Measurements from ENCODE around the gene FGR. TPM values are rescaled to one million over a fixed set of nuclear protein-coding genes. Genes with fewer than 3 reads are reported as not detected.

The FGR gene
- total RNA-seq, 5 donors from 2014 or later (not counting 1 experiment from before 2014, with no cell fraction given) = 3.2 to 37.3 (median 5.7) TPM

DNA sequence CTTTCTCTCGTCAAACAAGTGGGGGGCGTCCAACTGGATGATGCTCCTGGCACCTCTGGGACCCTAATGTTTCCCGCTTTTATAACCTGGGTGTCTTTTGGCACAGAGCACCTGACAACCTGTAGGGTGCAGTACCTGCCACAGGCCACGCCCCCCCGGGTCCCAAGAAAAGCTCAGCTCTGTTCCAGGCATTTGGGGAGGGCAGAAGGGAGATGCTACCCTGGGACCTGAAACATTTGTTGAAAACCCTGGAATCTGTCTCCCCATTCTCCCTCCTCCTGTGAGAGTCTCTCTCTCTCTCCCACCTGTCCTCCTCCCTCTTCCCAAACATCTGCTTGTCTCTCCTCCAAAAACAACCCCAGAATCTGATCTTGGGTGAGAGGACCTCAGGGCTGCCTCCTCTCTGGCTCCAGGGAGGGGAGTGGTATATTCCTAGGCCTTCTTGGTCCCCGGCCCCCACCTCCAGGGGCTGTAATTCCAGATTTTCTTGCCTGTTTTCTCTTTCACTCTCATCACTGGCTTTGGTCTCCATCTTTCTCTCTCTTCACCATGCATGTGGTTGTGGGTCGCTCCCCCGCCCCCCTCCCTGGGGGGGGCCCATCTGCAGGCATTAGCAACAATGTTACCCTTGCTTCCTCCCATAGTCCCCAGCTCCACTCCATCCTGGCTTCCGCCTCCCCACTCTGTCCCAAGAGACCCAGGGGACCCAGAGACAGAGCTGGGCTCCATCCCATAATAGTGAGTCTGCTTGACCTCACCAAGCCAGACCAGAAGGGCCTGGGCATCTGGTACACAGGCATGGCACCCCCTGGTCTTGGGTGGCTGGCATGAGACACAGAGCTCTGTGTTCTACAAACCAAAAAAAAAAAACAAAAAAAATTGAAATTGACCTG is 35.1 kb downstream of the FGR start:
- no peaks in the 10 kb centered on the region for H3K27me3 Mint-ChIP-seq
- Histone ChIP-seq H3K9me3 (no peaks in the 10 kb centered on the region), H3K36me3 (ENCODE audit: control insufficient read depth in 2 of 2, extremely low read depth in 1 of 2, insufficient read depth in 1 of 2, low read length in 1 of 2) (no peaks in the 10 kb centered on the region), H3K4me1 (ENCODE audit: control insufficient read depth in 1 of 2, extremely low read depth in 1 of 2, insufficient read depth in 2 of 2, low read length in 2 of 2) (peaks cover 56 to 84% of the 10 kb centered on the region in 2 experiments), H3K27me3 (replicated peaks in 1 of 2; ENCODE audit: control insufficient read depth in 2 of 2, extremely low read depth in 1 of 2, insufficient read depth in 2 of 2, low read length in 1 of 2) (no peaks in the 10 kb centered on the region), H3K4me3 (ENCODE audit: control insufficient read depth in 1 of 2, extremely low read depth in 1 of 2, low read length in 1 of 2) (no peak overlapping the region), H3K27ac (ENCODE audit: low read length) (no peak overlapping the region)
- H3K36me3 Mint-ChIP-seq = no peaks in the 10 kb centered on the region
- ChIA-PET CTCF (interaction anchor here (0.6 to 1.9 kb wide), 4 partner anchors 43 to 445 kb away, joined by 3 to 14 read pairs (median 8); partner anchors contain the start of gene SLC9A1 (in 1 of the 2)), POLR2A (interaction anchor here (0.6 kb wide), 5 partner anchors 33 to 238 kb away, joined by 4 to 9 read pairs (median 5); no protein-coding TSS in a partner anchor)
- H3K27ac Mint-ChIP-seq = no peak overlapping the region
- no peak for ATAC-seq (replicated peaks in 1 of 4)
- peak in 1 of 35 experiments; percentile 29 for DNase-seq
- H3K4me1 Mint-ChIP-seq = peaks cover 31 to 49% (median 36%) of the 10 kb centered on the region in 3 donors
- no peaks in the 10 kb centered on the region for H3K9me3 Mint-ChIP-seq
- H3K4me3 Mint-ChIP-seq = peak overlapping the region in 1 of 3 donors; percentile 44
- WGBS (ENCODE audit: insufficient coverage) = 46% methylated on average over 3 of the region's 9 CpGs

DNA sequence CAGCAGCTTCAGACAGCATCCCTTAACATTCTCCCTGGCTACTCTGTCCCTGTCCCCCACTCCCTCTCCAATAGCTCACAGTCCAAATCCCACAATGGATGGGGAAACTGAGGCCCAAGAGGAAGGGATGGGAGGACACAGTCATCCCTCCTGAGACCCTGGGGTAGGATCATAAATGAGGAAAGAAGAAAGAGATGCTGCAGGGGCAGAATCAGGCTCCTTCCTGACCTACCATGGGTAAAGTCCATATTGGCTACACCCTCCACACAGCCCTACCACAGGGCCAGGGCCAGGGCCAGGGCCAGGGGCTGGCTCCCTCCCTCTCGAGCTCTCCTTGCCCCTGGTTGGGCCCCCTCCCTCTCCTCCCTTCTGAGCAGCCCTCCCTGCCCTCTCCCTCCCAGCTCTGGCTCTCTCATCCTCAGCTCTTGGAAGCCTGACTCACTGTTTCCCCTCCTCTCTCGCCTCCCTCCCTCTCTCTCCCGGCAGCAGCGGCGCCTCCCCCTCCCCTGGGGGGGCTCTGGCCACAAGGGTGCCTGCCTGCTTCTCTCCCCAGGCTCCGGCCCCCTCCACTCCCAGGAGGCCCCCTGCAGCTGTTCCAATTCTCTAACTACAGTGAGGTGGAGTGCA is 36.0 kb downstream of the FGR start:
- no peak for ATAC-seq (replicated peaks in 1 of 4)
- Mint-ChIP-seq H3K27ac (peak overlapping the region in 1 of 2 donors; percentile 71), H3K27me3 (no peaks in the 10 kb centered on the region), H3K4me3 (peak overlapping the region in 1 of 3 donors; percentile 44), H3K4me1 (peaks cover 31 to 49% (median 36%) of the 10 kb centered on the region in 3 donors), H3K9me3 (no peaks in the 10 kb centered on the region), H3K36me3 (no peaks in the 10 kb centered on the region)
- Histone ChIP-seq H3K27me3 (replicated peaks in 1 of 2; ENCODE audit: control insufficient read depth in 2 of 2, extremely low read depth in 1 of 2, insufficient read depth in 2 of 2, low read length in 1 of 2) (no peaks in the 10 kb centered on the region), H3K36me3 (ENCODE audit: control insufficient read depth in 2 of 2, extremely low read depth in 1 of 2, insufficient read depth in 1 of 2, low read length in 1 of 2) (peaks cover 0 to 3% of the 10 kb centered on the region in 2 donors), H3K9me3 (no peaks in the 10 kb centered on the region), H3K27ac (ENCODE audit: low read length) (no peak overlapping the region), H3K4me1 (ENCODE audit: control insufficient read depth in 1 of 2, extremely low read depth in 1 of 2, insufficient read depth in 2 of 2, low read length in 2 of 2) (peaks cover 56 to 85% of the 10 kb centered on the region in 2 experiments), H3K4me3 (ENCODE audit: control insufficient read depth in 1 of 2, extremely low read depth in 1 of 2, low read length in 1 of 2) (no peak overlapping the region)
- 8% methylated on average over 5 of the region's 6 CpGs for WGBS (ENCODE audit: insufficient coverage)
- peak in 1 of 35 experiments; percentile 37 for DNase-seq
- ChIA-PET POLR2A (interaction anchor here in 1 of 2 donors (0.6 kb wide), 1 partner anchor 73 kb away, joined by 4 read pairs; no protein-coding TSS in a partner anchor), CTCF (interaction anchor here in 1 of 2 donors (0.6 kb wide), 1 partner anchor 42 kb away, joined by 3 read pairs; no protein-coding TSS in a partner anchor)

DNA sequence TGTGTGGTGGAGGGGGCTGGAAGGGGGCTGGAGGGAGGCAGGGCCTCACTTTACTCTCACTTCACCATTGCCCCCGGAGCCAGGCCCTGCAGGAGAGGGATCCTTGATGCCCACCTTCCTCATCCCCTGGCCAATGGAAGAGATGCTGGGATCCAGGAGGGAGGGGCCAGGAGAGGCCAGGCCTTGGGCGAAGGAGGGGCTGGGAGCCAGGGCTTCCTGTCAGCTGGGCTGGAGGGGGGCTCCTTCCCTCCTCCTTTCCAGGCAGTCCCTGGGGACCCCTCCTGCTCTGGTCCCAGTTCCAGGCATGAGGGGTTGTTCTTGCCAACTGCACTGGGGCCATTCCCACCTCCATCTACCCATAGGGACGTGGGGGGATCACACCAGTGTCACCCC is 36.7 kb downstream of the FGR start:
- Histone ChIP-seq H3K36me3 (ENCODE audit: control insufficient read depth in 2 of 2, extremely low read depth in 1 of 2, insufficient read depth in 1 of 2, low read length in 1 of 2) (peaks cover 0 to 3% of the 10 kb centered on the region in 2 donors), H3K27ac (ENCODE audit: low read length) (no peak overlapping the region), H3K27me3 (replicated peaks in 1 of 2; ENCODE audit: control insufficient read depth in 2 of 2, extremely low read depth in 1 of 2, insufficient read depth in 2 of 2, low read length in 1 of 2) (no peaks in the 10 kb centered on the region), H3K4me3 (ENCODE audit: control insufficient read depth in 1 of 2, extremely low read depth in 1 of 2, low read length in 1 of 2) (no peak overlapping the region), H3K4me1 (ENCODE audit: control insufficient read depth in 1 of 2, extremely low read depth in 1 of 2, insufficient read depth in 2 of 2, low read length in 2 of 2) (peaks cover 56 to 85% of the 10 kb centered on the region in 2 experiments), H3K9me3 (no peaks in the 10 kb centered on the region)
- ChIA-PET CTCF (interaction anchor here in 1 of 2 donors (0.6 kb wide), 1 partner anchor 41 kb away, joined by 3 read pairs; no protein-coding TSS in a partner anchor), POLR2A (no interaction called here)
- Mint-ChIP-seq H3K27ac (peak overlapping the region in 1 of 2 donors; percentile 71), H3K9me3 (no peaks in the 10 kb centered on the region), H3K27me3 (no peaks in the 10 kb centered on the region), H3K36me3 (no peaks in the 10 kb centered on the region), H3K4me1 (peaks cover 31 to 47% (median 36%) of the 10 kb centered on the region in 3 donors), H3K4me3 (no peak overlapping the region)
- DNase-seq = no peak
- 82% methylated on average over 2 of the region's 3 CpGs for WGBS (ENCODE audit: insufficient coverage)
- no peak for ATAC-seq (replicated peaks in 1 of 4)

DNA sequence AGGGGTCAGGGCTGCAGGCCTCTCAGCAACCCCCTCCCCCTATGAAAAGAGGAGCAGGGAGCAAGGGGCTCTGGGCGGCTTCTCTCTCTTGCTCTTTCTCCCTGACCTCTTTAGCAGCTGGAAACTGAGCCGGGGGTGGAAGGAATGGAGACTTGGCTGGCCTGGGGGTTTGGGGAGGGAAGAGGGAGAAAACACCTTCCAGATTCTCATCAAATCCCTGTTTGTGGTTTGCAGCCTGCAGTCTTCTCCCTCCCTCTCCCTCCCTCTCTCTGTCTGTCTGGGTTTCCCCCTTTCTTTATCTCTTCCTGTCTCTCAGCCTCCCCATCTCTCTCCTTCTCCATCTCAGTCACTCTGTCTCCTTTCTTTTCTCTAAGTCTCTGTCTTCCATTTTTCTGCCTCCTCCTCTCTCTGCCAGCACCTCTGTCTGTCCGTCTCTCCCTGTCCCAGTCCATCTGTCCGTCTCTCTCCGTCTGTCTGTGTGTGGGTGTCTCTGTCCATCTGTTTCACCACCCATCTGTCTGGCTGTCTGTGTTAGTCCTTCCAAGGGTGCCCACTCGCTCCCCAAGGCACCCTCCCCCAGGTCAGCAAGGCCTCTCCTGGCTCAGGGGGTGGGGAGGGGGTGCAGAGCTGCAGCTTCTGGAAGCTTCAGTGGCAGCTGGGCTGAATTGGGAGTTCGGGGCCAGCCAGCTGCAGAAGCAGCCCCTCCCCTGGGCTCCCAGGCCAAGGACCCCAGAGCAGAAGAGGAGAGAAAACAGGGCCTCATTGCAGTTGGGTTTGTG is 37.3 kb downstream of the FGR start:
- Mint-ChIP-seq H3K9me3 (no peaks in the 10 kb centered on the region), H3K36me3 (no peaks in the 10 kb centered on the region), H3K4me3 (no peak overlapping the region), H3K4me1 (peaks cover 31 to 47% (median 36%) of the 10 kb centered on the region in 3 donors), H3K27me3 (no peaks in the 10 kb centered on the region), H3K27ac (no peak overlapping the region)
- Histone ChIP-seq H3K27ac (ENCODE audit: low read length) (no peak overlapping the region), H3K27me3 (replicated peaks in 1 of 2; ENCODE audit: control insufficient read depth in 2 of 2, extremely low read depth in 1 of 2, insufficient read depth in 2 of 2, low read length in 1 of 2) (peaks cover 0 to 2% of the 10 kb centered on the region in 2 experiments), H3K36me3 (ENCODE audit: control insufficient read depth in 2 of 2, extremely low read depth in 1 of 2, insufficient read depth in 1 of 2, low read length in 1 of 2) (peaks cover 0 to 3% of the 10 kb centered on the region in 2 donors), H3K9me3 (no peaks in the 10 kb centered on the region), H3K4me1 (ENCODE audit: control insufficient read depth in 1 of 2, extremely low read depth in 1 of 2, insufficient read depth in 2 of 2, low read length in 2 of 2) (peaks cover 56 to 85% of the 10 kb centered on the region in 2 experiments), H3K4me3 (ENCODE audit: control insufficient read depth in 1 of 2, extremely low read depth in 1 of 2, low read length in 1 of 2) (no peak overlapping the region)
- ChIA-PET CTCF (no interaction called here), POLR2A (no interaction called here)
- DNase-seq = no peak
- ATAC-seq (replicated peaks in 1 of 4) = no peak
- 100% methylated on average over 1 of the region's 7 CpGs for WGBS (ENCODE audit: insufficient coverage)

DNA sequence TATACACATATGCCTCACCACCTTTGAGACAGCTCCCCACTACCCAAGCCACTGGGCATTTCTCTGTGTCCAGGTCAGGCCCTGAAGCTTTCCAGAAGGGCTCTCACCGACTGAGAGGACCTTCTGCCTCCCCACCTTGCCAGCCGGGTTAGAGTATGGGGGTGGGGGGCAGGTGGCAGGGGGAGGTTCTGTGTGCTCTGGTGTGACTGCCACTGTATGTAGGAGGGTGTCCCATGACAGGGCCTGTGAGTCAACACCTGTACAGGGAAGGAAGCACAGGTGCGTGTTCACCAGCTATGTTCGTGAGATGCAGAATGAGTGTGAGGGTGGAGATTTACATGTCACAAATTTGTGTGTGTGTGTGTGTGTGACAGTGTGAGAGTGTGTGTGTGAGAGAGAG is 38.0 kb downstream of the FGR start:
- H3K4me3 Mint-ChIP-seq = no peak overlapping the region
- CTCF ChIA-PET = no interaction called here
- H3K36me3 Mint-ChIP-seq = no peaks in the 10 kb centered on the region
- Histone ChIP-seq H3K27me3 (replicated peaks in 1 of 2; ENCODE audit: control insufficient read depth in 2 of 2, extremely low read depth in 1 of 2, insufficient read depth in 2 of 2, low read length in 1 of 2) (peaks cover 0 to 5% of the 10 kb centered on the region in 2 experiments), H3K36me3 (ENCODE audit: control insufficient read depth in 2 of 2, extremely low read depth in 1 of 2, insufficient read depth in 1 of 2, low read length in 1 of 2) (peaks cover 2 to 3% of the 10 kb centered on the region in 2 donors), H3K9me3 (no peaks in the 10 kb centered on the region), H3K4me1 (ENCODE audit: control insufficient read depth in 1 of 2, extremely low read depth in 1 of 2, insufficient read depth in 2 of 2, low read length in 2 of 2) (peaks cover 52 to 79% of the 10 kb centered on the region in 2 experiments), H3K4me3 (ENCODE audit: control insufficient read depth in 1 of 2, extremely low read depth in 1 of 2, low read length in 1 of 2) (no peak overlapping the region), H3K27ac (ENCODE audit: low read length) (no peak overlapping the region)
- no peak overlapping the region for H3K27ac Mint-ChIP-seq
- no peaks in the 10 kb centered on the region for H3K9me3 Mint-ChIP-seq
- H3K27me3 Mint-ChIP-seq = no peaks in the 10 kb centered on the region
- ATAC-seq (replicated peaks in 1 of 4) (no peak), DNase-seq (no peak)
- POLR2A ChIA-PET = no interaction called here
- WGBS (ENCODE audit: insufficient coverage) = 55% methylated on average over 3 of the region's 4 CpGs
- peaks cover 25 to 42% (median 30%) of the 10 kb centered on the region in 3 donors for H3K4me1 Mint-ChIP-seq

All from T-cell (primary cell).